Karpas-422 (cell line): ENCODE measurements around the gene HOXD13. TPM values are rescaled to one million over a fixed set of nuclear protein-coding genes. Genes with fewer than 3 reads are reported as not detected.

ENCODE experiments used
- DNase-seq: peaks from one replicate; pipeline ENCODE4 v3.0.0-alpha.2; 2015
- H2AFZ ChIP-seq: fragments of 200-600 bp; sonication (generic); 2 replicates; pipeline ENCODE4 v1.6.1; 2014; ENCODE audit warnings: antibody characterized with exemption, low read length, mixed read lengths
- H3K27ac ChIP-seq: fragments of 200-600 bp; sonication (generic); 2 replicates; pipeline ENCODE4 v1.5.1; 2014; ENCODE audit warnings: mild to moderate bottlenecking, low read length, moderate library complexity
- H3K27me3 ChIP-seq: fragments of 200-600 bp; sonication (generic); 2 replicates; pipeline ENCODE4 v1.6.1; 2014; ENCODE audit warnings: low read length, mixed read lengths
- H3K36me3 ChIP-seq: fragments of 200-600 bp; sonication (generic); 2 replicates; pipeline ENCODE4 v1.6.1; 2014; ENCODE audit warnings: low read length, mixed read lengths; ENCODE audit not compliant: insufficient read depth
- H3K4me1 ChIP-seq: fragments of 200-600 bp; sonication (generic); 2 replicates; pipeline ENCODE4 v1.6.1; 2014; ENCODE audit warnings: mild to moderate bottlenecking, low read length, mixed read lengths
- H3K4me2 ChIP-seq: fragments of 200-600 bp; sonication (generic); 2 replicates; pipeline ENCODE4 v1.6.1; 2014; ENCODE audit warnings: low read length, low read depth, mild to moderate bottlenecking; ENCODE audit not compliant: poor library complexity, severe bottlenecking
- H3K4me3 ChIP-seq: fragments of 200-600 bp; sonication (generic); 2 replicates; pipeline ENCODE4 v1.5.1; 2014; ENCODE audit warnings: mild to moderate bottlenecking, antibody characterized with exemption, low read length, mixed read lengths
- H3K79me2 ChIP-seq: fragments of 200-600 bp; sonication (generic); 2 replicates; pipeline ENCODE4 v1.6.1; 2014; ENCODE audit warnings: mild to moderate bottlenecking, low read length, mixed read lengths
- H3K9ac ChIP-seq: fragments of 200-600 bp; sonication (generic); 2 replicates; pipeline ENCODE4 v1.6.0; 2014; ENCODE audit warnings: low read length
- H3K9me2 ChIP-seq: fragments of 200-600 bp; sonication (generic), shearing (Covaris generic); replicated peaks from 2 replicates; pipeline ENCODE4 v1.6.0; 2014; ENCODE audit warnings: mild to moderate bottlenecking, low read length, moderate library complexity; ENCODE audit not compliant: insufficient read depth
- H3K9me3 ChIP-seq: fragments of 300-700, 200-600 bp; sonication (generic); 2 replicates; pipeline ENCODE4 v1.6.1; 2014; ENCODE audit warnings: low read length, mixed read lengths
- H4K20me1 ChIP-seq: fragments of 200-600 bp; sonication (generic); 2 replicates; pipeline ENCODE4 v1.6.1; 2014; ENCODE audit warnings: mild to moderate bottlenecking, antibody characterized with exemption, low read length, low read depth; ENCODE audit not compliant: insufficient read depth
- total RNA-seq: library from RNA; depleted of rRNA; stranded (reverse); fragments of >200 nt; shearing (Covaris generic); gene quantifications from 2 replicates; pipeline ENCODE4 v1.2.3, GENCODE V29; 2014; ENCODE audit warnings: low replicate concordance

HOXD13 gene
- total RNA-seq, 1 experiment from 2014 or later, result not detected

DNA sequence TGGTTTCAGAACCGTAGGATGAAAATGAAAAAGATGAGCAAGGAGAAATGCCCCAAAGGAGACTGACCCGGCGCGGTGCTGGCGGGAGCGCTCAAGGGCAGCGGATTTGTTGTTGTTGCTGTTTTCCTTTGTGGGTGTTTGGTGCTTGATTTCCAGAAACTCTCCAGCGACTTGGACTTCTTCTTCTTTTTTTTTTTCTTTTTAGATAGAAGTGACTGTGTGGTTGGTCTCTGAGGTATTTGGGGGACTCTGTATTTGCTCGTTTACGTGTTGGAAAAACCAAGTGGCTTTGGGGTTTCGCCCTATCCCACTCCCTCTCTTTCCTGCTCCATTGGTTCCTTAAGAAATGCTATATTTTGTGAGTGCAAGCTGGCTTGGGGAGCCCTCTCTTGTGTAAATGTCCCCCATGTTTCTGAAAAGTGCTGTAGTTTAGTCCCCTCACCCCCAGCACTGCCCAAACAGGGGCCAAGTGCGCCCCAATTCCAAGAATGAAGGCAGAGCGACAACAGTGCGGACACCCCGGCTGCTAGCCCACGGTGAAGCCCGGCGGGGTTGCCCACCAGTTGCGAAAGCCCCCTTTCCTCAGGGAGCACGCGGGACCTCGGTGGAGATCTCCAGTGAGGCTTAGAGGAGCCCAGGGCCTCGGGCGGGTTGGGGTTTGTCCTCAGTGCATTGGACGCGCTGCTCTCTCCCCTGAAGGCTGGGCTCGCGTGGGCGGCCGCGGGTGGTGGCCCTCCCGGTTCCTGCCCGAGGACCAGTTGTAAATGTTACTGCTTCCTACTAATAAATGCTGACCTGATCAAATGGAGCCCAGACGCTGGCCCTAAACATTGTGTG lies 31.8 kb downstream of the HOXD13 start:
- Histone ChIP-seq H4K20me1 (no peaks in the 10 kb centered on the region), H3K79me2 (no peaks in the 10 kb centered on the region), H3K27ac (no peak overlapping the region), H3K4me3 (no peak overlapping the region), H3K9me3 (no peaks in the 10 kb centered on the region), H2AFZ (no peak overlapping the region), H3K4me2 (no peak overlapping the region), H3K4me1 (peaks cover 3% of the 10 kb centered on the region; the same call in 1 of the 2 replicates), H3K36me3 (no peaks in the 10 kb centered on the region), H3K27me3 (no peaks in the 10 kb centered on the region), H3K9me2 (no peaks in the 10 kb centered on the region), H3K9ac (no peak overlapping the region)
- DNase-seq, result no peak

DNA sequence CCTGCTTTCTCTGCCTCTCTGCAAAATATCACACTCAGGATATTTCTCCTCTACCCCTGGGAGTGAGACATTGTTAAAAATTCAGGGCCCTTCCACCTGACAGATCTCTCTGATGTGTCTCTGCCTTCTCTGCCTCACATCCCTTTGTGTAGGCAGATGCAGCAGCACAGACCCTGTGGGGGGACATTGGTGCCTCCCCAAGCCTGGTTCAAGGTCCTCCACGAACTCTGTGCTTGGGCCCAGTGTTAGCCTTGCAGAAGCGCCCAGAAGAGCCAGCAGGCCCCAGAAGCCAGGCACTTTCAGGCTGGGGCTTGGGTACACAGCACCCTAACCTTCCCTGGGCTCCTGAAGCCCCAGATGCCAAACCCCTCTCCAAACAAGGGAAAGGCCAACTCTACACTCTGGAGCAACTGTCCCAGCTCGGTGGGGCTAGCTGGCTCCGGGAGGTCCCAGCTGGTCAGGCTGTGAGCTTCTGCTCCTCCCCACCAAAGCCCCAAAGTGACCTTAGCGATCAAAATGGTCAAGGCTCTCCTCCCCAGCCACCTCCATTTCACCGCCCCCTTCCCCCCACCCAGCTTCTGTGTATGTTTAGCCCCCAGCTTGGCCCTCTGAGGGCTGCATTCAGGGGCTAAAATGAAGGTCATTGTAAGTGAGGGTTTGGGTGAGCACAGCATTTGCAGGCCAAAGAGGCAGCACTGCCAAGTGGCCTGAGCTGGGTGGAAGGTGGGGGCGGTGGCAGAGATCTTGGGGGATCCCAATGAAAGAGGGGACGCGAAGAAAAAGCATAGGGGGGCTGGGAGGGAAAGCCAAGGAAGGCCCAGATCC lies 32.6 kb downstream of the HOXD13 start:
- DNase-seq, result no peak
- H3K4me2 ChIP-seq, result no peak overlapping the region
- no peaks in the 10 kb centered on the region for H3K36me3 ChIP-seq
- H3K9me3 ChIP-seq, result no peaks in the 10 kb centered on the region
- H3K79me2 ChIP-seq, result no peaks in the 10 kb centered on the region
- no peaks in the 10 kb centered on the region for H3K9me2 ChIP-seq
- H4K20me1 ChIP-seq, result no peaks in the 10 kb centered on the region
- H3K27me3 ChIP-seq, result no peaks in the 10 kb centered on the region
- H3K9ac ChIP-seq, result no peak overlapping the region
- no peak overlapping the region for H3K4me3 ChIP-seq
- peaks cover 3% of the 10 kb centered on the region; the same call in 1 of the 2 replicates for H3K4me1 ChIP-seq
- H2AFZ ChIP-seq, result no peak overlapping the region
- H3K27ac ChIP-seq, result no peak overlapping the region

DNA sequence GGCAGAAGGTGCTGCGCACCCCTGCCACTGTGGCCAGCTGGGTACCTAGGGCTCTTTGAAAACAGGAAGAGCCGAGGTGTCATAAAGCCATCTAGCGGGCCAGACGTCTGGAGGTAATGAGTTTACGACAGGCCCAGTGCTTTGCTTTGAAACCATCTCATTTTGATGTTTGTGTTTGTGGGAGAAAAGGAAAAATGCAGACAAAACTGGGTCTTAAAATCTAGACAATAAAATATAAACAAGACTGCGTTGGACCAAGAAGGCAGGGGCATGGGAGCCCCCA lies 33.2 kb downstream of the HOXD13 start:
- no peak overlapping the region for H3K9ac ChIP-seq
- DNase-seq, result no peak

GRCh38 chr2:176126929-176127773 lies 34.6 kb downstream of the HOXD13 start:
- no peaks in the 10 kb centered on the region for H3K9me3 ChIP-seq
- peak overlapping the region; percentile 56 for H3K4me2 ChIP-seq
- no peaks in the 10 kb centered on the region for H3K36me3 ChIP-seq
- peaks cover 3% of the 10 kb centered on the region; the same call in 1 of the 2 replicates for H3K4me1 ChIP-seq
- peak; percentile 89 for DNase-seq
- no peak overlapping the region for H3K27ac ChIP-seq
- H3K27me3 ChIP-seq, result no peaks in the 10 kb centered on the region
- H3K4me3 ChIP-seq, result no peak overlapping the region
- H3K9ac ChIP-seq, result peak overlapping the region; percentile 22; the same call in 1 of the 2 replicates
- no peaks in the 10 kb centered on the region for H3K79me2 ChIP-seq
- no peak overlapping the region for H2AFZ ChIP-seq
- H4K20me1 ChIP-seq, result no peaks in the 10 kb centered on the region
- no peaks in the 10 kb centered on the region for H3K9me2 ChIP-seq

More for the DNA sequence above, 33.2 kb downstream of the HOXD13 start:
- no peaks in the 10 kb centered on the region for H4K20me1 ChIP-seq
- H3K36me3 ChIP-seq, result no peaks in the 10 kb centered on the region
- no peak overlapping the region for H3K4me2 ChIP-seq
- no peak overlapping the region for H3K4me3 ChIP-seq
- no peaks in the 10 kb centered on the region for H3K9me3 ChIP-seq
- H3K79me2 ChIP-seq, result no peaks in the 10 kb centered on the region
- no peak overlapping the region for H2AFZ ChIP-seq
- peaks cover 3% of the 10 kb centered on the region; the same call in 1 of the 2 replicates for H3K4me1 ChIP-seq
- no peaks in the 10 kb centered on the region for H3K9me2 ChIP-seq
- no peak overlapping the region for H3K27ac ChIP-seq
- no peaks in the 10 kb centered on the region for H3K27me3 ChIP-seq

DNA sequence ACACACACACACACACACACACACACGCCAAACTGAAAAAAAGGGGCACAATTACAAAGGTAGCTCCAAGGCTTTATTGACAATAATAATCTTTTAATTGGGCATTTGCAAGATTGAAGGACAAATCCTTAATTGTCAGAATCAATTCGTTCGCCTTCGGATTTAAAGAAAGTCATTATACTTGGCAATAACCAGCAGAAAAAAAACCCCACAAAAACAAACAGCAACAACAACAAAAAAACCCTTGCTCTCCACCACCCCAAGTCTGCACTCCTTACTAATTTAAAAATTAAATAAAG lies 35.2 kb downstream of the HOXD13 start:
- H2AFZ ChIP-seq, result no peak overlapping the region
- no peaks in the 10 kb centered on the region for H3K36me3 ChIP-seq
- H3K79me2 ChIP-seq, result no peaks in the 10 kb centered on the region
- no peak overlapping the region for H3K4me2 ChIP-seq
- no peaks in the 10 kb centered on the region for H3K9me2 ChIP-seq
- peaks cover 3% of the 10 kb centered on the region; the same call in 1 of the 2 replicates for H3K4me1 ChIP-seq
- no peak overlapping the region for H3K4me3 ChIP-seq
- no peak for DNase-seq
- no peak overlapping the region for H3K27ac ChIP-seq
- H3K27me3 ChIP-seq, result no peaks in the 10 kb centered on the region
- H3K9ac ChIP-seq, result no peak overlapping the region
- H3K9me3 ChIP-seq, result no peaks in the 10 kb centered on the region
- H4K20me1 ChIP-seq, result no peaks in the 10 kb centered on the region

GRCh38 chr2:176128172-176128981 lies 35.9 kb downstream of the HOXD13 start:
- Histone ChIP-seq H3K27ac (no peak overlapping the region), H3K4me3 (no peak overlapping the region), H3K9ac (no peak overlapping the region), H3K27me3 (no peaks in the 10 kb centered on the region), H3K79me2 (no peaks in the 10 kb centered on the region), H4K20me1 (no peaks in the 10 kb centered on the region), H3K4me1 (peaks cover 3% of the 10 kb centered on the region; the same call in 1 of the 2 replicates), H3K4me2 (no peak overlapping the region), H2AFZ (no peak overlapping the region), H3K9me2 (no peaks in the 10 kb centered on the region), H3K36me3 (no peaks in the 10 kb centered on the region), H3K9me3 (no peaks in the 10 kb centered on the region)
- no peak for DNase-seq

GRCh38 chr2:176128982-176129796 lies 36.7 kb downstream of the HOXD13 start, which contains the start of gene HOXD8:
Gene HOXD8, plus strand, starts transcription at chr2:176129705. Its CDS starts 662 bp downstream, at chr2:176130367.
- no peak within 1 kb of the TSS for H3K9ac ChIP-seq
- no peak for DNase-seq
- H3K36me3 ChIP-seq, result no peaks in the 10 kb centered on the region
- no peak within 1 kb of the TSS for H2AFZ ChIP-seq
- H3K9me2 ChIP-seq, result no peaks in the 10 kb centered on the region
- H3K79me2 ChIP-seq, result no peaks in the 10 kb centered on the region
- no peak within 1 kb of the TSS for H3K27ac ChIP-seq
- H3K4me1 ChIP-seq, result peaks cover 10% of the 10 kb centered on the region
- no peaks in the 10 kb centered on the region for H4K20me1 ChIP-seq
- H3K9me3 ChIP-seq, result no peaks in the 10 kb centered on the region
- no peak within 1 kb of the TSS for H3K4me2 ChIP-seq
- no peaks in the 10 kb centered on the region for H3K27me3 ChIP-seq
- no peak within 1 kb of the TSS for H3K4me3 ChIP-seq
